HG03095 (cell line): ENCODE measurements around the gene MEG3.

Experiments
- ATAC-seq: cut with Tn5 transposase; IDR thresholded peaks from one replicate; pipeline ENCODE4 v1.9.1; 2021; ENCODE audit warnings: moderate library complexity; ENCODE audit not compliant: unreplicated experiment

The MEG3 gene

DNA sequence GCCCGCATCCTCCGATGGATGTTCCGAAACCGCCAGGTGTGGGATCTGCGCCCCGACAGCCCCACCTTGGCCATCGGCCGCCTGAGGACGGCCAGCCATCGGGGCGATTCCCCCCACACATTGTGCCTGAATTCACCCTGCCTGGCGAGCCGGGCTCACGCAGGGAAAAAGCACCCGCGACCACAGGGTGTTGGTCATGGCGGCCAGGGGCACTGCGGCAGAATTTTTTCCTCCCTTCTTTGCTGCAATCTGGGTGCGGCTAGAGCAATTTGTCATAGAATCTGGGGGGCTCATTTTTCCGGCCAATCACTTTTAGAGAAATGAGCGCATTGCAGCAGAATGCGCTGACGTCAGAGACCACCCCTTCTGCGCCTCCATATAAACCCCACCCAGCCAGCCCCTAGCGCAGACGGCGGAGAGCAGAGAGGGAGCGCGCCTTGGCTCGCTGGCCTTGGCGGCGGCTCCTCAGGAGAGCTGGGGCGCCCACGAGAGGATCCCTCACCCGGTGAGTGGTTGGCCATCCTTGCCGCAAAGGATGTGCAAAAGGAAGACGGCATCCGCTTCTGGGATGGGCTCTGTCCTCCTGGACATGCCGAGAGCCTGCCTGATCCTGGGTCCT lies at the start of gene MEG3:
MEG3 (plus strand) TSS at position 406 of the 619 bp plus-strand sequence.
- no peak for ATAC-seq

DNA sequence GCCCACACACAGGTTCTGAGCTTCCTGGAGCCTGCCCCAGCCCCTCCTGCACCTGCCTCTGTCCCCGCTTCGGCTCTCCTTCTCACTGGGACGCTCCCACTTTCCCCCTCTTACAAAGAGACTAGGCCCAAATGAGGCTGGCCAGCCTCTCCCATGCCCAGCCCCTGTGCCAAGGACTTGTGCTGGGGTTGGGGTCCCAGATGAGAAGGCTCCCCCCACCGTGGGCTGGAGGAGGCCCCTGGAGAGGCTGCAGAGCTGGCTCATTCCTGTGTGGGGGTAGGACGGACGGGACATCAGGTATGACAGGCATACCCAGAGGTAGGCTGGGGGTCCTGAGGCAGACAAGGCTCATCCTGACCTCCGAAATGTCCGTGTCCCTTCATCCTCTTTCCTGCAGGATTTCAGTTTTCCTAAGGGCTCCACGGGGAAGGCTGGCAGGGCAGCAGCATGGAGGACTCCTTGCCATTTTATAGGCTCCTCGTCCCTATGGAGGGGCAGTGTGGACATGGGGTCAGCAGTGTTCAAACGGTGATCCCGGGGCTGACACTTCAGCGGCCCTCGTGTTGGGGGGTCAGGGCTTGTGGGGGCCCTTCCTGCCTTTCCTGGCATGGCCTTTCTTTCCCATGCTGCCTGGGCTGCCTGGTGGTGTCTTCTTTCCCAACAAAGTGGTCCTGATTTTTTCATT lies 49.1 kb upstream of the MEG3 start:
- no peak for ATAC-seq

DNA sequence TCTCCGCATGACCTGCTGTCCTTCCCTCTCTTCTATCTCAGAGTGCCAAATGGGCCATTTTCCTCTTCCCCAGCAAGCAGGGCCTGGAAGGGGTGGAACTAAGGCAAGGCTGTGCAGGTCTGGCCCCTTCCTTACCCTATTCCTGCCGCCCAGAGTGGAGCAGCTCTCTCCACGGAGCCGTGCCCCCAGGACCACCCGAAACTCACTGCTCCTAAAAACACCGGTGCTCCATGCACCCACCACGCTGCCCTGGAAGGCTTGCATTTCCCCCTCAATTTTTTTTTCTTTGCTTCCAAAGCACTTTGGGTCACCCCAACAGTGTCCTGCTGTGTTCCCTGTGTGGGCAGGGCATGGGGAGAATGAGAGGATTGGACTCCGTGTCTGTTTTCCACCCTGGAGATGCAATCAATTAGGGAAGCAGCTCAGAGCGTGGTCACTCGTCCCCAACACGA lies 48.5 kb upstream of the MEG3 start:
- ATAC-seq, result no peak

DNA sequence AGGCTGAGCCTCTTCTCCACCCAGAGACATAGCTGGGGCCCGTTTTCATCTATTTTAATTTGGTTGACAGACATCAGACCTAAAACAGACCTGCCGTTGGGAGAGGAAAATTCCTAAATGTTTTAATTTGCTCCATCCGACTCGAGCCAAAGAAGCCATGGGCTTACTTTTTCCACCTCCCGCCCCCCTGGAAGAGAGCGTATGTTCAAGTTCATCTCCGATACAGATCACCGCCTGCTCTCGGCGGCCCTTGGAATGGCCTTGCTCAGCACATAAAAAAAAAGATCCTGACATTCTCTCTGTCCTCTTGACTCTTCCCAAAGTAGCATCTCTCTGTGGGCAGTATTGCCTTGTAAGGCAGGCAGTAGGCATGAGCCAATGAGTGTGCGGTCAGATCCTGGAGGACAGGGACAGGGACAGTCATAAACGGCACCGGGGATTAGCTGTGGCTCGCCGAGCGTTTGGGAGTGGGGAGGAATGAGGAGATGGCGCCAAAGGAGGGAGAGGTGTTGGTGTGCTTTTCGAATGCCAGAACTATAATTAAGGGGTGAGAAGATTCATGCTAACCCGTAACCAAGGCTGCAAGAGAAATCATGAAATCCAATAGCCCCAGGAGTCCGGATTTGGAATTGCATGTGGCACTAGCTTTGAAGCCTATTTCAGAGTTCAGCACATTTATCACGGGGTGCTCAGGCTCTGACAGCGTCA lies 47.9 kb upstream of the MEG3 start:
- ATAC-seq, result no peak

DNA sequence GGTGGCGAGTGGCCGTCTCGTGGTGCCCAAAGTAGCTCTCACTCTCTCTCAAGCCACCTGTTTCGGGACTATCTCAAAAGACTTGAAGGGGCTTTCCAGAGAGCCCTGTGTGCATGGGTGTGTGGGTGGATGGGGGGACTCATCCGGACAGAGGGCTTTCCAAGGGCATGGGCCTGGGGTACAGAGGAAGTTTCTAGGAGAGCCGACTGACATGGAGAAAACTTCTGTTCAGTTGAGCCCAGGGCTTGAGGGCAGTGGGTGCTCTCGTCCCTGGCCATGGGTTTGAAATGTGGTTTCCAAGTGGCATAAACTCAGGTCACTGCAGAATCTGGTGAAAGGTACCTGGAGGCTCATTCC lies 47.4 kb upstream of the MEG3 start:
- ATAC-seq, result no peak

DNA sequence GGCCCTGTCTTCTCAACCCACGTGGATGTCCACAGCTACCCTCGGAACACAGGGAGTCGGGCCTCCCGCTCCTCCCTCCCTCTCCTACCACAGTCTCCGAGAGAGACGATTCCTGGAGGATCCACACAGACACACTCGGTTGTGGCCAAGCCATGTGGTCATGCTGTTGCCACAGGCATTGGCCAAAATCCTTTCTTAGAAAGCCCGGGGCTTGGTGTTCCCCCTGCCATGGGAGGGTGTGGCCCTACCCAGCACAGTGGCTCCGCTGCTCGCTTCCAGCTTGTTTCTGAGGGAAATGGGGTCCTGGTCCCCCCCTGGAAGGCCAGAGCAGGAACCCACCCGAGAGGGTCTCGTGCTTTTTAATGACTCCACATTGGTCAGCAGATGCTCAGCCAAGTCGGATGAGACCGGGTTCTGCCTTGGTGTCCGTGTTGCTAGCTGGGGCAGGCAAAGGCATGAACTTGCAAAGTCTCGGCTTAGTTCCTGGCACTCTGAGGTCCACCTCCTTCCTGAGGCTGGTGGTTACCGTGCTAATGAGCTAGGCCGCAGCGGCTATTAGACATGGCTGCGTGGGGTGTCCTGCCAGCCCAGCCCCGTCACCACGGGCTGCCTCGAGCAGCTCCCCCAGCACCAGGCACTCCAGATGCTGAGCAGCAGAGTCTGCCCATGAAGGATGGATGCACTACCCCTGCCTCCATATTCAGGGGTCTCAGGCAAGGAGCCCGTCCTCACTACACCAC lies 46.8 kb upstream of the MEG3 start:
- no peak for ATAC-seq

DNA sequence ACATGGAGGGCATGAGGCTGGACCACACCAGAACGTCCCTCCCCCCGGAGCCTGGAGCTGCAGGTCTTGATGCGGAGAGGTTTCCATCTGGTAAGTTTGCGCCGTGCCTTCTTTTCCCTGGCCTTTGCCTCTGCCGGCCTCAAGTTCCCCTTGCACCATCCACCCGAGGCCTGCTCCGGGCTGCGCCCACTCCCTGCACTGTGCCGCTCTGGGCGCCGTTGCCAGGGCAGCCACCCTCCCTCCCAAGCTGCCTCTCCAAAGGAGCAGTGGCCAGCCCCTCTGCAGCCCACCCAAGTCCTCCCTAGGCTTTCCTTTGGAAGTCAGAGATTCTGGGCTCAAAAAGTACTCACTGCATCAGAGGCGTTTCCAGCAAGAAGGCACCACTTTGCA lies 46.2 kb upstream of the MEG3 start:
- ATAC-seq, result no peak

DNA sequence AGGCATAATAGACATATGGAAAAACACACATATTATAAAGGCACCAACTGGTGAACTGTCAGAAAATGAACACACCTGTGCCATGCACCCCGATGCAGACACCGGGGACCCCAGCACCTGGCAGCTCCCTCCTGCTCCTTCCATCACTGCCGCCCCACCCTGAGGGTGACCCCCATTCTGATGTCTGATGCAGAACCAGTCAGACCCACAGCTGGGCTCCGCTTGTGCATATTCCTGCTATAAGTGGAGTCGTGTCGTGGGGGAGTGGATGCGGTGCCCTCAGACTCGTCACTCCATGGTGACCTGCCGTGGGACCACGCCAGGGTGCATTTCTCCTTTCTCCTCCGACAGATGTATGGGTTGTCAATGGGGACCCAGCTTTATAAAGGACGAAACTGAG lies 45.7 kb upstream of the MEG3 start:
- no peak for ATAC-seq

DNA sequence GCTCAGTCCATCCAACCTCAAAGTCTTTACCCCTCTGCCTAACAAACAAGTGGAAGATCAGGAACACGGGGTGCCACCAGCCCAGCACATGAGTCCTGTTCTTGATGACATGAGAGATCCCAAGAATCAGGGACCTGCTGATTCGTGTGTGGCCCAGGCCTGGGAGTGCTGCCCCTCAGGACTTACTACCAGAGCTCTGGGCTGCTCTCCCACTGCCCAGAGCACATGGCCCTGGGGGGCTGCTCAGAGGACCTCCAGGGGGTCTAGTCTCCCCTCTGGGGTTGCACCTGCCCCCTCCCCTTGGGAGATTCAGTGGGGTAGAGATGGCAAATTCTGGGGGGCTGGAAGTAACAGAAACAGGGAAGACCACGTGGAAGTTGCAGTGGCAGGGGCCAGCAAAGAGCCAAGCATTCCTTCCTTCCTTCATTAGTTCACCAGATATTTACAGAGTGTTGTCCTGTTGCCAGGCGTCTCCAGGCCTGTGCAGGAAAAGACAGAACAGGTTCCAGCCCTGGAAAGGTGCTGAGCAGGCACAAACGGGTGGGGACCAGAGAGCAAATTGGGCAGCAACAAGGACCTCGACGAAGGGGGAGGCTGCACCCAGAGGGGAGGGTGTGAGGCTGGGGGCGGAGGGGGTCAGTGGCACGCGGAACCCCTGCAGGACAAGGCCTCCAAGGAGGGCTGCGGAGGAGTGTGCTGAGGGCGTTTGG lies 45.1 kb upstream of the MEG3 start:
- no peak for ATAC-seq

DNA sequence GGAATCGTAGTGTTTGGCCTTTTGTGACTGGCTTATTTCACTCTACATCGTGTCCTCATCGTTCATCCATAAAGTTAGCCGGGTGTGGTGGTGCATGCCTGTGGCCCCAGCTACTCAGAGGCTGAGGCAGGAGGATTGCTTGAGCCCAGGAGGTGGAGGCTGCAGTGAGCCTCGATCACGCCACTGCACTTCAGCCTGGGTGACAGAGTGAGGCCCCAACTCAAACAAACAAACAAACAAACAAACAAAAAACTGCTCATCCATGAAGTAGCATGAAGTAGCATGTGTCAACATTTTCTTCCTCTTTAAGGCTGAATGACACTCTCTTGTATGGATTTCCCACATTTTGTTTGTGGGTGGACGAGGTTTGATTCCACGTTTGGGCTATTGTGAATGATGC lies 44.0 kb upstream of the MEG3 start:
- no peak for ATAC-seq

DNA sequence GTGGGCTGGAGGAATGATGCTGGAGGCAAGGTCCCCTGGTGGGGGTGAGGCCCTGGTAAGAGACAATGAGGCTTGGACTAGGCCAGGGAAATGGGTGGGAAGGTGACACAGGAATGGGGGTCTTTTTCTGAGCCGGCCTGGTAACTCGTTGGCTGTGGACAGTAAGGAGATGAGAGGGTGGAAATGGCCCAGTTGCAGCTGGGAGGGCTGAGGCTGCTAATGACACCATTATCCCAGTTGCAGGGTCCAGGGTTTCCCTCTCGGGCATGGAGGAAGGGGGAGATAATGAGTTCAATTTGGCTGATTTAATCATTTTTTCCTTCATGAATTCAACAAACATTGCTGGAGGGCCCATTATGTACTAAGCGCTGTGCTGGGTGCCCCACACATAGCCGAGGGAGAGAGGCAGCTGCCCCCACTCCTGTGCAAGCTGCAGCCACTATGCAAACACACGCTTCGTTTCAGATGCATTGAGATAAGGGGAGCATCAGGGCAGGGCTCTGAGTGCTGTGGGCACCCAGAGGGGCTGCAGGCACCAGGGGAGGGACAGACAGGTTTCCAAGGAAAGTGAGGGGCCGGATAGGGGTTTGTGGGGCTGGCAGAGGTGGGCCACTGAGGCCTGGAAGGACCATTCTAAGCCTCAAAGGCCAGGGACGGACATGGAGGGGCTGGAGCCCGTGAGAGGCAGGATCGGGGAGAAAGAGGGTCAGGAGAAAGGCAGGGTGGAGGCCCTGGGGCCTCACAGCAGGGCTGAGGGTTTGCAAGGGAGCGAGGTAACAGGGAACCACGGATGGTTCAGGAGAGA lies 43.2 kb upstream of the MEG3 start:
- ATAC-seq, result no peak

DNA sequence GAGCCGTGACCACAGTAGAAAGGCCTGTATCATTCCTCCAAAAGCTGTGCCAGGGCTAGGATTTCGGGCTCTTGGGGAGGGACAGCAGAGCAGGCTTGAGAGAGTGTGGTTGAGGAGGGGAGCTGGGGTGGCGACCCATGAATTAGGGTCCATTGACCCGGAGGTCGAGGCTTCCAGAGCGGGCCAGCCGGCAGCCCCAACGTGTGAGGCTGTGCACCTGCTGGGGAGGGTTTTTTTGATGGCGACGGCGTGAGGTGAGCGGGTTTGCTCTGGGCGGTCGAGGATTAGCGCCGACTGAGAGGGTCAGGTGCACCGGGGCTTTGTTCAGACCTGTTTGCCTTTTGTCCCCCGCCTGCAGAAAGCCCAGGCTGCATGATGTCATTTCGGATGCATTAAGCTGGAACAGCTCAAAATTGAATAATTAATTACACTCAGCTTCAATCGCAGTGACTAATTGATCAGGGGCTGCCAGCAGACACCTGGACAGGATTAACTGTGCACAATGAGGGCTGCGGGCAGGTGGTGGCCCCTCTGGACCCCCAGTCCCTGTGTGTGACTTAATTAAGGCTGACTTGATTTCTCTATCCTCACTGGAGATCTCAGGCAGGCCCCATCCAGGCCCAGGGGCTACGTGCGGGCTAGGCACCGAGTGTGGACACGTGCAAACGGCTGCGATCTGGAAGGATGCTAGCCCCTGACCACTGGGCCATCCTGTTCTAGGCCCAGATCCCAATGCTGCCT lies 42.1 kb upstream of the MEG3 start:
- ATAC-seq, result no peak

DNA sequence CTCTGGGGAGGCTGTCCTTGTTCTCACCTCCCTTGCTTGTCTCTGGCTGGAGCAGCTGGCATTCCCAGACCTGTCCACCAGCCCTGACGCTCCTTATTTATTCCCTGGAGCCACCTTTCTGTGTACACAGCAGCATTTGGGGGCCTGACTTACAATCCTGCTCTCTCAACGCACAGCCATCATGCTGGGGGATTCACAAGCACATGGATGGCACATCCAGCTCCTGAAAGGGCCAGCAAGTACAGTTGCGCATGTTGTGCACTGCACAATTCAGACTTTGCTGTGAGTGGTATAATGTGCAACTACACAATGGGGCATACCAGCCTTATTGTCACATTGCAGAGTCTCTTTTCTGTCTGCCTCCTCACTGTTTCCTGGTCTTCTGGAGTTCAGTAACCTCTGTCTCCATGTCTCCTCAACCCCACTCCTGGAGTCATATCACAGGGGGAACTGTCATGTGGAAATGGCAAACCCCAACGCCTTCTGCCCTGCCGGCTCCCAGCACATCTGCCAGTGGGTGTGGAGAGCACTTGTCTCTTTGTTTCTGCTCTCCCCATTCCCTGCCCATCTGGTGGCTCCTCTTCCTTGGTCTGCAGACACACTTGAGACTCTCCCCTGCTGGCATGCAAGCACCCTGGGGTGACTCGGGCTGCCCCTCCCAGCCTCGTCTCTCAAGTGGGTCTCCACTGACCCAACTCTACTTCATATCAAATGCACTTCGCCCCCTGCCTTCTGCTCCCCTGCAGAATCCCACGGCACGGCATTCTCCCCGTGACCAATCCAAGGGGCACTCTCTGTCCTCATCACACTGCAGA lies 41.2 kb upstream of the MEG3 start:
- ATAC-seq, result no peak

DNA sequence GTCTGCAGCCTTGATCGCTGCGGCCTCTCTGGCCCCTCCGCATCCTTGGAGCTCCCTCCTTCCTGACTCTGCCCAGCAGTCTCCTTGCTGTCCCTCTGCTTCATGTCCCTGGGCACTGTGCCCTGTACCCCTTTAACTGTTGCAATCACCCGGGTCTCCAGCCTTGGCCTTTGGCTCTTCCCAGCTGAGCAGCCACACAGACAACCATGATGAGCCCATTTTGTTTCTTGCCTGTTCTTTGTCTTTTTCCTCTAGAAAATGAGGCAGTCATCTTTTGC lies 40.6 kb upstream of the MEG3 start:
- ATAC-seq, result no peak

DNA sequence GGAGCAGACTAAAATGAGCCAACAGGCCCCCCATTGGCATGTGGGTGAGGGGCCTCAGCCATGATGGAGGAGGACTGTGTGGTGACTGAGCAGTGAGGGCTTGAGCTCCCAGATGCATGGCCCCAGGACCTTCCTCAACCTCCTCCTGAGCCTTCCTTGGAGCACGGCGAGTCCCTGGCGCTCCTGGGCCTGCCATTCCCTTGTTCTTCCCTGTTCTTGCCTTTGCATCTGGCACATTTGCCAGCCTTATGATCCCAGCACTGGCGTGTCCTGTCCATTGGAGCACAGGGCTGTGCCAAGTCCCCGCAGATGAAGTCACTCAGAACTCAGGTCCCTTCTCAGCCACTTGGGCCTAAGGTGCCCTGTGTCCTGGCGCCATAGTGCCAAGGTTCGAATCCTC lies 40.3 kb upstream of the MEG3 start:
- no peak for ATAC-seq

DNA sequence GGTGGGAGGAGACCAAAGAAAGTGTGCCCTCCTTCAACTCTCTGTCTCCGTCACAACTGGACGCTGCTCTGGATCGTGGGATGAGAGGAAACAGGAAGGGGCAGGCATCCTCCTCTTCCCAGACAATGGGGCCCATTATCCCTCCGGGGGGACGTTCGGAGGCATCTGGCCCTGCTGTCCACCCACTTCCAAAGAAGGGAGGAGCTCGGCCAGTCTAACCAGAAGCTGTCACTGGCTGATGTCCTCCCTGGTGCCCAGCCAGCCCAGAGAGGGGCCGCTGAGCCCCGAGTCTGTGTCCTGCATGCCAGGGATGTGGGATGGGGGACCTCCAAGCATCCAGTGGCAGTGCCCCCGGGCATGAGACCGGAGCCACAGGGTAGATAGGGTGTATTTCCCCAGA lies 39.8 kb upstream of the MEG3 start:
- ATAC-seq, result no peak

DNA sequence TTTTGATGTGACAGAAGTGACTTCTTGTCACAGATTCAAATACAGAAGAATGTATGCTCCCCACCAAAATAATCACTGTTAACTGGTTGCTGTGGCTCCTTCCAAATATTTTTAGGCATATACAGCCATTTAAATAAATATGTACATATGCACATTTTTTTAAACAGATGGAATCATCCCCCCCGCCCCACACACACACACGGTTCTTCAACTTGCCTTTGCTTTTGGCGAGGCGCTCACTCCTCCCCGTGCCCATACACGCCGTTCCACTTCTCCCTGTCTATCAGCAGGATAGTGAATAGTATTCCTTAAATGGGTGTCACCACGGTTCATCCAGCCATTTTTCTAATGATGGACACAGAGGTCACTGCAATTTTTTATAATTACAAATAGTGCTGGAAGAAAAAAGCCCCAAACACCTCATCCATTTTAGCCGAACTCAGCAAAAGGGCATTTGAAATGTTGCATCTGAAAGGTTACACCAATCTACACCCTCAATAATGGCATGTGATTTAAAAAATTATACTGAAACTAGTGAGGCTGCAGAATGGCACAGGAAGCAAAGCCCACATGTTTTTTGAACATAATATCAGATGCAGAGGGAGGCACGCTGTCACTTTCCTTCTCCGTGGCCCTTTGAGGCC lies 39.2 kb upstream of the MEG3 start:
- no peak for ATAC-seq

DNA sequence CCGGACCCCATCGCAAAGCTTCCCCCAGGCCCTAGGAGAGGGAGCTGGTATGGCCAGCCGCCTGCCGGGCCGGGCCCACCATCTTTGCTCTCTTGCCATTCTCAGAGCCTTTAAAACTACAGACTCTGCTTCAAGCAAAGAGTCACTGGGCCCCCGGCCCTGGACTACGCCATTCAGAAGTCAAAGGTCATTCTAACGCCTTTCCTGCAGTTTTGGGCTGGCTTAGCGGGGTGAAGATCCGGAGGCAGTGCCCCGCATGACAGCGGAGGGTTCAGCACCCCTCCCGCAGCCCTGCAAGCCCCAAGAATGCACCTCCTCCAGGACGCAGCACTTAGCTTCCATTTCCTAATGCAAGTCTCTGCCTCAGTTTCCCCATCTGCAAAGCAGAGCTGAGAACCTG lies 38.3 kb upstream of the MEG3 start:
- no peak for ATAC-seq

DNA sequence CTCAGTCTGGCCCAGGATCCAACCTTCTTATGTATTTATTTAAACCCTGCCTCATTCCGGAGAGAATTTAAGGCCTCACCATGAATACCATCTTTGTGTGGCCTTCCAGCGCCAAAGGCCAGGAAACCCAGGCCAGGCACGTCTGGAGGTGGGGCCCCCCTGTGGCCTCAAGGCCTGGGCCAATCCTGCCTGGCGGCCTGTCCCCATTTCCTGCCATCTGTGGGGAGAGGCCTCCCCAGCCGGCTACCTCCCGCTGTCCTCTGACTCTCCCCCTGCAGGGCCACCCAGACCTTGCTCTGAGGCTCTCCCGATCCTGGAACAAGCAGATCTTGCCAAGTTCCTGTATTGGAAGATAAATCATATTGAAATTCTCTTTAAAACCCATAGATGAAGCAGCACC lies 37.4 kb upstream of the MEG3 start:
- no peak for ATAC-seq
